Measurements from ENCODE around the gene TXNRD1. TPM values are rescaled to one million over a fixed set of nuclear protein-coding genes. Genes with fewer than 3 reads are reported as not detected.
A peak's percentile ranks its signal among the peaks of the same experiment; 100 is the strongest.

TXNRD1 gene
- total and polyA plus RNA-seq, 7 experiments from 2014 or later: 19.1 to 73.5 (median 35.6) TPM

GRCh38 chr12:104353012-104353981, 137.7 kb downstream of the TXNRD1 start:
- no peak overlapping the region for H3K4me3 Mint-ChIP-seq
- DNase-seq (no peak), ATAC-seq (no peak)
- no peaks in the 10 kb centered on the region for H3K27me3 Mint-ChIP-seq
- no peaks in the 10 kb centered on the region for H3K9me3 Mint-ChIP-seq
- no peaks in the 10 kb centered on the region for H3K9me3 ChIP-seq (ENCODE audit: control insufficient read depth in 2 of 3, low read length in 3 of 3)
- H3K36me3 Mint-ChIP-seq: peaks cover 0 to 15% (median 7%) of the 10 kb centered on the region in 5 donors
- H3K27me3 ChIP-seq (ENCODE audit: control insufficient read depth in 2 of 2, insufficient read depth in 2 of 2, low read length in 2 of 2): no peaks in the 10 kb centered on the region
- no peak overlapping the region for H3K27ac ChIP-seq (ENCODE audit: low read depth, low read length)
- ChIA-PET CTCF (interaction anchor here (0.9 to 1.7 kb wide), 2 partner anchors 9 to 153 kb away, joined by 3 read pairs; no protein-coding TSS in a partner anchor), POLR2A (interaction anchor here (0.6 kb wide), 1 partner anchor 282 kb away, joined by 4 read pairs; no protein-coding TSS in a partner anchor)
- peaks cover 0 to 16% (median 0%) of the 10 kb centered on the region in 7 donors for H3K4me1 Mint-ChIP-seq
- H3K4me3 ChIP-seq (ENCODE audit: low read length): no peak overlapping the region
- H3K36me3 ChIP-seq (ENCODE audit: control insufficient read depth in 2 of 3, insufficient read depth in 3 of 3, low read length in 3 of 3): peaks cover 0 to 16% (median 0%) of the 10 kb centered on the region in 3 experiments
- peak overlapping the region in 2 of 9 donors; percentile 9 to 26 for H3K27ac Mint-ChIP-seq
- H3K4me1 ChIP-seq (ENCODE audit: control insufficient read depth in 2 of 2, insufficient read depth in 2 of 2, low read length in 2 of 2): no peaks in the 10 kb centered on the region
- intact Hi-C loops (cut with micrococcal nuclease): no loop called here

DNA sequence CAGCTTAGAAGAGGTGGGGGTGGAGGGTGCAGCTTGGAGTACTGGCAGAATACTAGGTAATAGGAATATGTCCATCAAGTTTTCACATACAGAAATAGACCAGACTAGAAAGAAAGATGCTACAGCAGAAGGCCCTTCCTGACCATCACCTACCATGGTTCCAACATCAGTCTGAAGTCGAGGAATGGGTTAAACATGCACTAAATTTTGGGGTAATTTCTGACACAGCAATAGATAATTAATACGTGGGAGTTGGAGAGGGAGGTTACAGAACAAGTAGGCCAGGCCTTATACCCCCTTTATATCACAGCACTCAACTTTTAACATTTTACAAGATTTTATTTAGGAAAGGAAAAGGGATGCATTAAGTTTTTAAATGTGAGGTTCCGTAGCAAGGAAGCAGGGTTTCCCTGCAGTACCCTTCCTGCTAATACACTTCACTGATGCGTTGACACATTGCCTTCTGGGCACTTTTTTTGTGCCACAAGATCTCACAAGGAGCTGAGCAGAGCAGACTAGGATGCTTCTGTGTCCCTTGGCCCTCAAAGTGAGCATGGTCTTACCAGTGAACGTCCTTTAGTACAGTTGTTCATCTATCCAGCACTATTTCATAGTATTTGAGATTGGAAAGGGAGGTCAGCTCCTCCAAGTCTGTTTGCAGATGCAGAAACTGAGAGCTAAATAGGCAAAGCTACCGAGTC, 138.7 kb downstream of the TXNRD1 start:
- CTCF ChIA-PET: interaction anchor here (0.9 kb wide), 1 partner anchor 154 kb away, joined by 3 read pairs; no protein-coding TSS in a partner anchor
- H3K36me3 ChIP-seq (ENCODE audit: control insufficient read depth in 2 of 3, insufficient read depth in 3 of 3, low read length in 3 of 3): peaks cover 0 to 6% (median 0%) of the 10 kb centered on the region in 3 experiments
- POLR2A ChIA-PET: interaction anchor here (0.6 kb wide), 1 partner anchor 281 kb away, joined by 4 read pairs; no protein-coding TSS in a partner anchor
- peak in 1 of 9 donors; percentile 1 for DNase-seq
- Mint-ChIP-seq H3K27ac (no peak overlapping the region), H3K9me3 (no peaks in the 10 kb centered on the region), H3K27me3 (no peaks in the 10 kb centered on the region), H3K36me3 (peaks cover 0 to 8% (median 5%) of the 10 kb centered on the region in 5 donors), H3K4me3 (no peak overlapping the region), H3K4me1 (peaks cover 0 to 19% (median 0%) of the 10 kb centered on the region in 7 donors)
- ATAC-seq: no peak
- intact Hi-C loops (cut with micrococcal nuclease): no loop called here
- no peaks in the 10 kb centered on the region for H3K4me1 ChIP-seq (ENCODE audit: control insufficient read depth in 2 of 2, insufficient read depth in 2 of 2, low read length in 2 of 2)
- H3K27ac ChIP-seq (ENCODE audit: low read depth, low read length): no peak overlapping the region
- no peaks in the 10 kb centered on the region for H3K27me3 ChIP-seq (ENCODE audit: control insufficient read depth in 2 of 2, insufficient read depth in 2 of 2, low read length in 2 of 2)
- no peak overlapping the region for H3K4me3 ChIP-seq (ENCODE audit: low read length)
- no peaks in the 10 kb centered on the region for H3K9me3 ChIP-seq (ENCODE audit: control insufficient read depth in 2 of 3, low read length in 3 of 3)

DNA sequence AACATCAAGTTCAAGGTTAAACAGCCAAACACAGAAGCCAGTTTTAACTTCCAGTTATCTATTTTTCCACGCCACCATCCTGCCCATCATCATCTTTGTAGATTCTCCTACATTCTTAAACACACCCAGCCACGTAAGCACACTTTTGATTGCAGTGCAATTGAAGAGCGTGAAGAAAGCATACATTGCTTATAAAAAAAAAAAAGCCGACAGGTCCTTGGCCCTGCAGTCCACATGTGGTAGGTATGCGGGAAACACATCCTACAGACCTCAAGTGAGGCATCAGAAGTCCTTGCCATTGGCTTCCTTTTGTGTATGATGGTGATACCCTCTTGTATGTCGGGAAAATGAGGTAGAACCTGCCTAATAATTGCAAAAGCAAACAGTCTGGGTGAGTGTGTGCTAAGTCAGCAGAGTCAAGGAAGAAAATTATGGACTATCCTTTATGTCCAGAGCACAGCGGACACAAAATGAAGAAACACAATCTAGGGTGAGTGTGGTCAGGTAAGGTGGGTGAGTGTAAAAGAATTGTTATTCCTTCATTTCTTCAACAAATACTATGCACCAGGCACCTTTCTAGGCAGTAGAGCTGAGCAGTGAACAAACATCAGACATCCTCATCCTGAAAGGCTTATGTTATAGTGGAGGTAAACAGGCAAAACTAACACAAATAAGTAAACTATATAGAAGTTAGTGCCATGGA, 139.4 kb downstream of the TXNRD1 start:
- Histone ChIP-seq H3K4me3 (ENCODE audit: low read length) (no peak overlapping the region), H3K36me3 (ENCODE audit: control insufficient read depth in 2 of 3, insufficient read depth in 3 of 3, low read length in 3 of 3) (peaks cover 0 to 5% (median 0%) of the 10 kb centered on the region in 3 experiments), H3K9me3 (ENCODE audit: control insufficient read depth in 2 of 3, low read length in 3 of 3) (no peaks in the 10 kb centered on the region), H3K27me3 (ENCODE audit: control insufficient read depth in 2 of 2, insufficient read depth in 2 of 2, low read length in 2 of 2) (no peaks in the 10 kb centered on the region), H3K27ac (ENCODE audit: low read depth, low read length) (no peak overlapping the region), H3K4me1 (ENCODE audit: control insufficient read depth in 2 of 2, insufficient read depth in 2 of 2, low read length in 2 of 2) (no peaks in the 10 kb centered on the region)
- no peak for DNase-seq
- Mint-ChIP-seq H3K4me1 (peaks cover 0 to 19% (median 0%) of the 10 kb centered on the region in 7 donors), H3K27ac (peak overlapping the region in 2 of 9 donors; percentile 1 to 55), H3K9me3 (no peaks in the 10 kb centered on the region), H3K27me3 (no peaks in the 10 kb centered on the region), H3K36me3 (peaks cover 0 to 8% (median 5%) of the 10 kb centered on the region in 5 donors), H3K4me3 (no peak overlapping the region)
- no peak for ATAC-seq
- intact Hi-C loops (cut with micrococcal nuclease): loop anchor here in 1 of 2 donors (5.0 kb wide), 2 partner anchors 68 to 478 kb away; no protein-coding TSS in a partner anchor
- CTCF ChIA-PET: no interaction called here
- POLR2A ChIA-PET: no interaction called here

DNA sequence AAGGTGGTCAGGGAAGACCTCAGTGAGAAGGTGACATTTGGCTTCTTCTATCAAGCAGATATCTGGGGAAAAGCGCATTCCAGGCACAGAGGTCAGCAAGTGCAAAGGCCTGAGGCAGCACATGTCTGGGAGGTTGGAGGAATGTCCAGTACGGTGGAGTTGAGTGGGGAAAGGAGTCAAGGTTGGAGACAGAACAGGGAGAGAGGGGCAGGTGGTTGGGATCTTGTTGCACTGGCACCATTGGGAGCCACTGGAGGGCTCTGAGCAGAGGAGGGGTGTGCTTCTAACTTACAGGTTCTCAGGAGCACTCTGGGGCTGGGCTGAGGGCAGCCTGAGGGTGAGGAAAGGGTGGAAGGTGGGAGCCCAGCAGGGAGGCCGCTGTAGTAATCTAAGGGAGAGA, 140.1 kb downstream of the TXNRD1 start:
- CTCF ChIA-PET: no interaction called here
- ATAC-seq (no peak), DNase-seq (no peak)
- Histone ChIP-seq H3K4me3 (ENCODE audit: low read length) (no peak overlapping the region), H3K27ac (ENCODE audit: low read depth, low read length) (no peak overlapping the region), H3K36me3 (ENCODE audit: control insufficient read depth in 2 of 3, insufficient read depth in 3 of 3, low read length in 3 of 3) (no peaks in the 10 kb centered on the region), H3K27me3 (ENCODE audit: control insufficient read depth in 2 of 2, insufficient read depth in 2 of 2, low read length in 2 of 2) (no peaks in the 10 kb centered on the region), H3K4me1 (ENCODE audit: control insufficient read depth in 2 of 2, insufficient read depth in 2 of 2, low read length in 2 of 2) (no peaks in the 10 kb centered on the region), H3K9me3 (ENCODE audit: control insufficient read depth in 2 of 3, low read length in 3 of 3) (no peaks in the 10 kb centered on the region)
- peaks cover 0 to 19% (median 0%) of the 10 kb centered on the region in 7 donors for H3K4me1 Mint-ChIP-seq
- intact Hi-C loops (cut with micrococcal nuclease): loop anchor here in 1 of 2 donors (5.0 kb wide), 2 partner anchors 68 to 478 kb away; no protein-coding TSS in a partner anchor
- no peak overlapping the region for H3K4me3 Mint-ChIP-seq
- no peaks in the 10 kb centered on the region for H3K27me3 Mint-ChIP-seq
- H3K27ac Mint-ChIP-seq: peak overlapping the region in 1 of 9 donors; percentile 55
- POLR2A ChIA-PET: no interaction called here
- H3K36me3 Mint-ChIP-seq: peaks cover 0 to 8% (median 5%) of the 10 kb centered on the region in 5 donors
- no peaks in the 10 kb centered on the region for H3K9me3 Mint-ChIP-seq

GRCh38 chr12:104356231-104357115, 140.9 kb downstream of the TXNRD1 start:
- POLR2A ChIA-PET: no interaction called here
- intact Hi-C loops (cut with micrococcal nuclease): loop anchor here in 1 of 2 donors (5.0 kb wide), 2 partner anchors 69 to 479 kb away; no protein-coding TSS in a partner anchor
- peak overlapping the region in 1 of 9 donors; percentile 17 for H3K27ac Mint-ChIP-seq

More at GRCh38 chr12:104356231-104357115, 140.9 kb downstream of the TXNRD1 start:
- H3K27ac ChIP-seq (ENCODE audit: low read depth, low read length): no peak overlapping the region
- DNase-seq: no peak
- no peak overlapping the region for H3K4me3 ChIP-seq (ENCODE audit: low read length)
- no peaks in the 10 kb centered on the region for H3K9me3 ChIP-seq (ENCODE audit: control insufficient read depth in 2 of 3, low read length in 3 of 3)
- H3K27me3 ChIP-seq (ENCODE audit: control insufficient read depth in 2 of 2, insufficient read depth in 2 of 2, low read length in 2 of 2): no peaks in the 10 kb centered on the region
- CTCF ChIA-PET: interaction anchor here (0.6 to 0.7 kb wide), 2 partner anchors 40 to 436 kb away, joined by 3 read pairs; no protein-coding TSS in a partner anchor
- Mint-ChIP-seq H3K36me3 (peaks cover 0 to 3% (median 0%) of the 10 kb centered on the region in 5 donors), H3K4me3 (no peak overlapping the region), H3K4me1 (peaks cover 0 to 13% (median 0%) of the 10 kb centered on the region in 7 donors), H3K9me3 (no peaks in the 10 kb centered on the region), H3K27me3 (no peaks in the 10 kb centered on the region)
- H3K4me1 ChIP-seq (ENCODE audit: control insufficient read depth in 2 of 2, insufficient read depth in 2 of 2, low read length in 2 of 2): no peaks in the 10 kb centered on the region
- no peaks in the 10 kb centered on the region for H3K36me3 ChIP-seq (ENCODE audit: control insufficient read depth in 2 of 3, insufficient read depth in 3 of 3, low read length in 3 of 3)
- ATAC-seq: no peak

All from naive thymus-derived CD4-positive, alpha-beta T cell (primary cell).